Measurements from ENCODE around the gene RABGAP1L. TPM values are rescaled to one million over a fixed set of nuclear protein-coding genes. Genes with fewer than 3 reads are reported as not detected.
A peak's percentile ranks its signal among the peaks of the same experiment; 100 is the strongest.

Gene RABGAP1L
- total RNA-seq, 1 experiment from 2014 or later = 76.9 TPM

DNA sequence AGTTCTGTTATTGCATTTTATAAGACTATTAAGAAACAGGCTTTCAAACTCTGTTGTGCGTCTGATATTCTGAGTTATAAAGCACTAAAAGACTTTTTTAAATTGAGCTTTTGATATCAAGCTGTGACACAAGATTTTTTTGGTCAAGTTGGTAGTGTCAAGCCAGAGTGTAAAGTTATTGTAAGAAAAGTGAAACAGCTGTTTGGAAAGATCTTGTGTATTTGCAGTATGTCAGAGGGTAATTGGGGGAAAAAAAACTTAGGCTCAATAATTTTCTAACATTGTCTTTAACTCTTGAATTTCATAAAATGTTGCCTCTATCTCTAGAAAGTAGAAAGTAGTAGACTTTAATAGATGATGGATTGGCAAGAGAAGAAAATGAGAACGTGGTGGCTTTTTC is 844.2 kb downstream of the RABGAP1L start:
- no peak for DNase-seq (ENCODE audit: low spot score)
- peaks cover 34% of the 10 kb centered on the region for H3K36me3 Mint-ChIP-seq
- no peaks in the 10 kb centered on the region for H3K27me3 Mint-ChIP-seq (ENCODE audit: low read depth)
- ChIA-PET POLR2A (no interaction called here), CTCF (no interaction called here)
- no peak overlapping the region for H3K4me3 Mint-ChIP-seq
- no peak for ATAC-seq
- TF ChIP-seq MAX (CRISPR knock-in tag; IDR thresholded peaks at IDR 0.05) = no peak
- no peak for TF ChIP-seq FOXJ3 (CRISPR knock-in tag; IDR thresholded peaks at IDR 0.05; ENCODE audit: borderline replicate concordance)
- TF ChIP-seq, protein P1, sequence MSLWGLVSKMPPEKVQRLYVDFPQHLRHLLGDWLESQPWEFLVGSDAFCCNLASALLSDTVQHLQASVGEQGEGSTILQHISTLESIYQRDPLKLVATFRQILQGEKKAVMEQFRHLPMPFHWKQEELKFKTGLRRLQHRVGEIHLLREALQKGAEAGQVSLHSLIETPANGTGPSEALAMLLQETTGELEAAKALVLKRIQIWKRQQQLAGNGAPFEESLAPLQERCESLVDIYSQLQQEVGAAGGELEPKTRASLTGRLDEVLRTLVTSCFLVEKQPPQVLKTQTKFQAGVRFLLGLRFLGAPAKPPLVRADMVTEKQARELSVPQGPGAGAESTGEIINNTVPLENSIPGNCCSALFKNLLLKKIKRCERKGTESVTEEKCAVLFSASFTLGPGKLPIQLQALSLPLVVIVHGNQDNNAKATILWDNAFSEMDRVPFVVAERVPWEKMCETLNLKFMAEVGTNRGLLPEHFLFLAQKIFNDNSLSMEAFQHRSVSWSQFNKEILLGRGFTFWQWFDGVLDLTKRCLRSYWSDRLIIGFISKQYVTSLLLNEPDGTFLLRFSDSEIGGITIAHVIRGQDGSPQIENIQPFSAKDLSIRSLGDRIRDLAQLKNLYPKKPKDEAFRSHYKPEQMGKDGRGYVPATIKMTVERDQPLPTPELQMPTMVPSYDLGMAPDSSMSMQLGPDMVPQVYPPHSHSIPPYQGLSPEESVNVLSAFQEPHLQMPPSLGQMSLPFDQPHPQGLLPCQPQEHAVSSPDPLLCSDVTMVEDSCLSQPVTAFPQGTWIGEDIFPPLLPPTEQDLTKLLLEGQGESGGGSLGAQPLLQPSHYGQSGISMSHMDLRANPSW (CRISPR knock-in tag; conservative IDR thresholded peaks at IDR 0.05; ENCODE audit: low read depth) = no peak
- TF ChIP-seq ZNF512 (CRISPR knock-in tag; IDR thresholded peaks at IDR 0.05; ENCODE audit: borderline replicate concordance) = no peak
- TF ChIP-seq FOXK1 (CRISPR knock-in tag; IDR thresholded peaks at IDR 0.05) = no peak
- no peak for TF ChIP-seq NFE2L1 (CRISPR knock-in tag; IDR thresholded peaks at IDR 0.05)
- no peak for TF ChIP-seq ESRRA (CRISPR knock-in tag; IDR thresholded peaks at IDR 0.05; ENCODE audit: borderline replicate concordance)
- no peak for TF ChIP-seq JUN (CRISPR knock-in tag; IDR thresholded peaks at IDR 0.05)
- H3K4me1 Mint-ChIP-seq = peaks cover 26% of the 10 kb centered on the region
- no peaks in the 10 kb centered on the region for H3K9me3 Mint-ChIP-seq
- peak overlapping the region; percentile 6 for H3K27ac Mint-ChIP-seq

DNA sequence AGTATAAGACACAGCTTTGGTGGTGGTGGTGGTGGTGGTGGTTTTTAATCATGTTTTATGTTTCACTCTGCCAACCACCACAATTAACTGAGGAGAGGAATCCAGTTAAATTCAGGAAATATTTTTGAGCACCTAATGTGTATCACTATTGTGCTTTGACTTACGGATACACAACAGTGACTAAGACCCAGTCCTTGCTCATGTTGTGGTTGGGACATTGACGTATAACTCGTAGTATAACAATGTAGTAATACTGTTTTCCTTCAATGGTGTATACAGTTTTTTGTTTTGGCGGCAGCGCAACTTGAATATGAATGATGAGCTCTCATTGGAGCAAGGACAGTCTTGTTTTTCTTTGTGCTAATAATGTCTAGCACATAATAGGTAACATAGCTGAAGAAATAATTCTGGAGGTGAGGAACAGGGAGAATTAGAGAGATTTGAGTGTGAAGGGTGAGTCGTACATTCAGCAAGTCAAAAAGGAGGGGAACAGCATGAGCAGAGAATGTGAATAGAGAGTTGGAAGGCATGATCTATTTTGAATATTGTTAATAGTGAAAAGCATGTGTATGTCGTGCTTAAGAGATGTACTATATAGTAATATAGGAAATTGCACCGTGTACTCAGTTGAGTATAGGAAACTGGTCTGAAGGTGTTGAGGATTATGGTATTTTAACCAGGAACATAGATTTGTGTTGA is 845.9 kb downstream of the RABGAP1L start:
- POLR2A ChIA-PET = interaction anchor here (0.6 kb wide), 1 partner anchor 269 kb away, joined by 3 read pairs; no protein-coding TSS in a partner anchor
- Mint-ChIP-seq H3K4me1 (peaks cover 26% of the 10 kb centered on the region), H3K4me3 (no peak overlapping the region), H3K9me3 (no peaks in the 10 kb centered on the region), H3K36me3 (peaks cover 47% of the 10 kb centered on the region), H3K27me3 (ENCODE audit: low read depth) (no peaks in the 10 kb centered on the region), H3K27ac (peak overlapping the region; percentile 11; the same call in 1 of the 2 replicates)
- DNase-seq (ENCODE audit: low spot score) = no peak
- CTCF ChIA-PET = no interaction called here
- no peak for ATAC-seq
- no peak for TF ChIP-seq NFYB (CRISPR knock-in tag; conservative IDR thresholded peaks at IDR 0.05; ENCODE audit: low read depth)
- no peak for TF ChIP-seq CREM (CRISPR knock-in tag; IDR thresholded peaks at IDR 0.05)
- no peak for TF ChIP-seq TCF7 (CRISPR knock-in tag; IDR thresholded peaks at IDR 0.05; ENCODE audit: low read depth)
- no peak for TF ChIP-seq ATF2 (CRISPR knock-in tag; IDR thresholded peaks at IDR 0.05; ENCODE audit: borderline replicate concordance, low read depth)
- TF ChIP-seq NR1H2 (CRISPR knock-in tag; IDR thresholded peaks at IDR 0.05) = no peak
- TF ChIP-seq ZNF512 (CRISPR knock-in tag; IDR thresholded peaks at IDR 0.05; ENCODE audit: borderline replicate concordance) = no peak
- no peak for TF ChIP-seq ELF4 (CRISPR knock-in tag; IDR thresholded peaks at IDR 0.05; ENCODE audit: low read depth)
- TF ChIP-seq, protein P1 (CRISPR knock-in tag; conservative IDR thresholded peaks at IDR 0.05; ENCODE audit: low read depth) = no peak
- TF ChIP-seq, protein P2, sequence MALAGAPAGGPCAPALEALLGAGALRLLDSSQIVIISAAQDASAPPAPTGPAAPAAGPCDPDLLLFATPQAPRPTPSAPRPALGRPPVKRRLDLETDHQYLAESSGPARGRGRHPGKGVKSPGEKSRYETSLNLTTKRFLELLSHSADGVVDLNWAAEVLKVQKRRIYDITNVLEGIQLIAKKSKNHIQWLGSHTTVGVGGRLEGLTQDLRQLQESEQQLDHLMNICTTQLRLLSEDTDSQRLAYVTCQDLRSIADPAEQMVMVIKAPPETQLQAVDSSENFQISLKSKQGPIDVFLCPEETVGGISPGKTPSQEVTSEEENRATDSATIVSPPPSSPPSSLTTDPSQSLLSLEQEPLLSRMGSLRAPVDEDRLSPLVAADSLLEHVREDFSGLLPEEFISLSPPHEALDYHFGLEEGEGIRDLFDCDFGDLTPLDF (CRISPR knock-in tag; IDR thresholded peaks at IDR 0.05) = no peak
- no peak for TF ChIP-seq SMAD3 (CRISPR knock-in tag; IDR thresholded peaks at IDR 0.05; ENCODE audit: borderline replicate concordance)
- TF ChIP-seq KAT7 (CRISPR knock-in tag; IDR thresholded peaks at IDR 0.05; ENCODE audit: borderline replicate concordance) = no peak
- no peak for TF ChIP-seq JAZF1 (CRISPR knock-in tag; IDR thresholded peaks at IDR 0.05)
